K562 treated with DMSO at 1 percent for 48 hours (cell line): Measurements from ENCODE around the gene FSD2. TPM values are rescaled to one million over a fixed set of nuclear protein-coding genes. Genes with fewer than 3 reads are reported as not detected.

Experiments used
- total RNA-seq: library from RNA; unstranded; fragments of 300-600 nt; gene quantifications from 2 replicates; pipeline ENCODE4 v1.2.3, GENCODE V29; 2022; ENCODE audit warnings: low replicate concordance; ENCODE audit errors: extremely low read depth

Gene FSD2
- total RNA-seq: not detected in 2 replicates

GRCh38 chr15:82805994-82806406, at the start of gene FSD2:
Gene FSD2 (minus strand): TSS chr15:82806069. CDS start chr15:82787390, 18,679 bp downstream.

GRCh38 chr15:82809308-82810060, 3.6 kb upstream of the FSD2 start, which contains the start of gene WHAMM:
Gene WHAMM (plus strand): TSS chr15:82809628. CDS start chr15:82809727, 99 bp downstream.

GRCh38 chr15:82709421-82710207, 96.3 kb downstream of the FSD2 start, which contains the start of gene AP3B2:
Gene AP3B2 (minus strand): TSS chr15:82709875. CDS start chr15:82709706, 169 bp downstream.

Other genes starting within 250 kb of the FSD2 start
- not detected in 2 replicates for gene CPEB1, start 158.7 kb downstream of the FSD2 start, total RNA-seq
- gene AP3B2, start 96.2 kb downstream of the FSD2 start, total RNA-seq: not detected in 2 replicates
- gene WHAMM, start 3.6 kb upstream of the FSD2 start, total RNA-seq: not detected in 2 replicates
- gene HOMER2, start 146.7 kb upstream of the FSD2 start, total RNA-seq: not detected in 2 replicates
- not detected in 2 replicates for gene RAMAC, start 180.1 kb upstream of the FSD2 start, total RNA-seq
- gene C15orf40, start 205.6 kb upstream of the FSD2 start, total RNA-seq: not detected in 2 replicates